ENCODE data around the gene MRPS35. TPM values are rescaled to one million over a fixed set of nuclear protein-coding genes. Genes with fewer than 3 reads are reported as not detected.

The MRPS35 gene
- total RNA-seq, 1 donor from 2014 or later: 31.0 TPM

GRCh38 chr12:27672643-27673042 is 38.0 kb upstream of the MRPS35 start:
- peaks cover 45% of the 10 kb centered on the region for H3K36me3 Mint-ChIP-seq (ENCODE audit: unreplicated experiment)
- TF ChIP-seq CTCF (IDR thresholded peaks at IDR 0.05): no peak
- H3K27ac Mint-ChIP-seq (ENCODE audit: unreplicated experiment): no peak overlapping the region
- no peaks in the 10 kb centered on the region for H3K27me3 Mint-ChIP-seq (ENCODE audit: unreplicated experiment)
- no peak for DNase-seq (ENCODE audit: extremely low spot score, unreplicated experiment)
- H3K9me3 Mint-ChIP-seq (ENCODE audit: unreplicated experiment): no peaks in the 10 kb centered on the region
- H3K4me3 Mint-ChIP-seq (ENCODE audit: unreplicated experiment): no peak overlapping the region
- peaks cover 7% of the 10 kb centered on the region for H3K4me1 Mint-ChIP-seq (ENCODE audit: unreplicated experiment)

- Mint-ChIP-seq H3K9me3 (ENCODE audit: unreplicated experiment) (no peaks in the 10 kb centered on the region), H3K4me1 (ENCODE audit: unreplicated experiment) (peaks cover 7% of the 10 kb centered on the region), H3K27ac (ENCODE audit: unreplicated experiment) (no peak overlapping the region), H3K27me3 (ENCODE audit: unreplicated experiment) (no peaks in the 10 kb centered on the region), H3K36me3 (ENCODE audit: unreplicated experiment) (peaks cover 43% of the 10 kb centered on the region), H3K4me3 (ENCODE audit: unreplicated experiment) (no peak overlapping the region)
- no peak for TF ChIP-seq CTCF (IDR thresholded peaks at IDR 0.05)
- DNase-seq (ENCODE audit: extremely low spot score, unreplicated experiment): no peak
Measured at GRCh38 chr12:27673101-27673718, 37.4 kb upstream of the MRPS35 start.

DNA sequence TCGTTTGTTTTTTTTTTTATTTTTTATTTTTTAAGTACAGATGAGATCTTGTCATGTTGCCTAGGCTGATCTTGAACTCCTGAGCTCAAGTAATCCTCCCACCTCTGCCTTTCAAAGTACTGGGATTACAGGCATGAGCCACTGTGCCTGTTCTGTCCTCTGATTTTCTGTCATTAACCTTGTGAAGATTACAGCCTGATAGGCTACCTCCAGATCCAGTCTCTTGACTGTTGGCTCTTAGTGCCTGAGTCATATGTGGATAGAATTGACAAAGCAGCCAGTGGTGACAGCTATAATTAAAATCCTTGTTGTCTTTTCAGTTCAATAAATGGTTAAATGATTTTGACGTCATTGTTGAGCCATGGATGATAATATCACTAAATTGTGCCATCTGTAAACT is 35.6 kb upstream of the MRPS35 start:
- TF ChIP-seq CTCF (IDR thresholded peaks at IDR 0.05): no peak
- Mint-ChIP-seq H3K9me3 (ENCODE audit: unreplicated experiment) (no peaks in the 10 kb centered on the region), H3K4me3 (ENCODE audit: unreplicated experiment) (no peak overlapping the region), H3K27me3 (ENCODE audit: unreplicated experiment) (no peaks in the 10 kb centered on the region), H3K36me3 (ENCODE audit: unreplicated experiment) (peaks cover 38% of the 10 kb centered on the region), H3K4me1 (ENCODE audit: unreplicated experiment) (peaks cover 7% of the 10 kb centered on the region), H3K27ac (ENCODE audit: unreplicated experiment) (no peak overlapping the region)
- no peak for DNase-seq (ENCODE audit: extremely low spot score, unreplicated experiment)

DNA sequence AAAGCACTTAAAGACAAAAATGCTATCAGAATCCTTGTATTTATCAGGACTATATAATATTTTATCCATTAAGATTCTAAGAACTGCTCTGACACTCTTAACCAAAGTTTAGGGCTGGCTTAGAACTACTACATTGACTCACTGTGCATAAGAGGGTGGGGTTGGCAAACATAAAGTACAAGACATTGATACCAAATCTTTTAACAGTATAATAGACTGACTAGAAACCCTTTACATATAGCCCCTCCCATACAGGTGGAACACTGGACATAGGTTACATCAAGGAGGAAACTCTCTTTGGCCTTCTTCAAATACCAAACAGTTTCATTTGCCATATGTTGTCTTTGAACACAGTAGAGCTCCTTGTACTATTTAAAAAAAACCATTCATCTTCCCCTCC is 30.0 kb upstream of the MRPS35 start:
- H3K36me3 Mint-ChIP-seq (ENCODE audit: unreplicated experiment): peaks cover 45% of the 10 kb centered on the region
- H3K4me3 Mint-ChIP-seq (ENCODE audit: unreplicated experiment): no peak overlapping the region
- no peaks in the 10 kb centered on the region for H3K4me1 Mint-ChIP-seq (ENCODE audit: unreplicated experiment)
- no peaks in the 10 kb centered on the region for H3K9me3 Mint-ChIP-seq (ENCODE audit: unreplicated experiment)
- DNase-seq (ENCODE audit: extremely low spot score, unreplicated experiment): no peak
- no peak for TF ChIP-seq CTCF (IDR thresholded peaks at IDR 0.05)
- H3K27me3 Mint-ChIP-seq (ENCODE audit: unreplicated experiment): no peaks in the 10 kb centered on the region
- no peak overlapping the region for H3K27ac Mint-ChIP-seq (ENCODE audit: unreplicated experiment)

DNA sequence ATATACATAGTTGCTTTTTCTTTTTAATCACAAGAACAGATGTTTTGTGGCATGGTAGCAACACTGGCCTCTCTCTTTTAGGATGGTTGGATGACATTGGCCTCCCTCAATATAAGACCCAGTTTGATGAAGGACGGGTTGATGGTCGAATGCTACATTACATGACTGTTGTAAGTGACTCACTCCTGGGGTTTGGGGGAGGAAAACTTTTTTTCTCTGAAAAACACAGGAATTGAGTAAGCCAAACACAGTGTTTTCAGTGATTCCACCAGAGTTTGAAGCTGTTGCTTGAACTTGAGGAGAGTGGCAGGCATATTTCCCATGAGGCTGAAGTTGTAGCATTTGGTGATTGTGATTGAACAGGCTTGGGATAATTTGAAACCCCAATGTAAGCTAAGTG is 28.1 kb upstream of the MRPS35 start:
- Mint-ChIP-seq H3K4me3 (ENCODE audit: unreplicated experiment) (no peak overlapping the region), H3K27me3 (ENCODE audit: unreplicated experiment) (no peaks in the 10 kb centered on the region), H3K27ac (ENCODE audit: unreplicated experiment) (no peak overlapping the region), H3K36me3 (ENCODE audit: unreplicated experiment) (peaks cover 48% of the 10 kb centered on the region), H3K9me3 (ENCODE audit: unreplicated experiment) (no peaks in the 10 kb centered on the region), H3K4me1 (ENCODE audit: unreplicated experiment) (no peaks in the 10 kb centered on the region)
- no peak for TF ChIP-seq CTCF (IDR thresholded peaks at IDR 0.05)
- no peak for DNase-seq (ENCODE audit: extremely low spot score, unreplicated experiment)

Data from osteocyte (in vitro differentiated cells).